GM19395 (cell line): ENCODE data around the gene CDCP1.
"Not testable (repeated sequence)": the region's sequence is repeated elsewhere in the genome, so short reads cannot be mapped to it uniquely, and the experiment has no call there.

Source experiments
- ATAC-seq: cut with Tn5 transposase; IDR thresholded peaks from one replicate; pipeline ENCODE4 v1.9.1; 2021; ENCODE audit warnings: mild to moderate bottlenecking, moderate library complexity; ENCODE audit not compliant: unreplicated experiment

CDCP1 gene

GRCh38 chr3:45088543-45089358, 57.4 kb downstream of the CDCP1 start:
- ATAC-seq, result no peak

GRCh38 chr3:45087155-45087554, 59.0 kb downstream of the CDCP1 start:
- ATAC-seq, result no peak

GRCh38 chr3:45084820-45085816, 61.1 kb downstream of the CDCP1 start:
- ATAC-seq, result no peak

- ATAC-seq, result no peak
Observed at GRCh38 chr3:45084361-45084760, 61.8 kb downstream of the CDCP1 start.

GRCh38 chr3:45083023-45083422, 63.2 kb downstream of the CDCP1 start:
- ATAC-seq, result no peak

GRCh38 chr3:45082142-45082538, 64.0 kb downstream of the CDCP1 start:
- ATAC-seq, result no peak

GRCh38 chr3:45081506-45082141, 64.6 kb downstream of the CDCP1 start:
- no peak for ATAC-seq

GRCh38 chr3:45080824-45081223, 65.4 kb downstream of the CDCP1 start:
- ATAC-seq, result no peak

GRCh38 chr3:45079715-45080114, 66.5 kb downstream of the CDCP1 start:
- ATAC-seq, result no peak

GRCh38 chr3:45078910-45079522, 67.2 kb downstream of the CDCP1 start:
- ATAC-seq, result no peak

GRCh38 chr3:45078256-45078655, 67.9 kb downstream of the CDCP1 start:
- not testable (repeated sequence) for ATAC-seq

GRCh38 chr3:45075821-45076625, 70.2 kb downstream of the CDCP1 start:
- no peak for ATAC-seq

GRCh38 chr3:45071075-45071474, 75.1 kb downstream of the CDCP1 start:
- ATAC-seq, result no peak

GRCh38 chr3:45067941-45068340, 78.2 kb downstream of the CDCP1 start:
- ATAC-seq, result no peak

GRCh38 chr3:45067486-45067885, 78.7 kb downstream of the CDCP1 start:
- no peak for ATAC-seq

GRCh38 chr3:45066109-45066801, 79.9 kb downstream of the CDCP1 start:
- no peak for ATAC-seq

- ATAC-seq, result no peak
Observed at GRCh38 chr3:45065373-45065720, 80.8 kb downstream of the CDCP1 start.

GRCh38 chr3:45064512-45065372, 81.4 kb downstream of the CDCP1 start:
- ATAC-seq, result no peak

- ATAC-seq, result no peak
Observed at GRCh38 chr3:45062697-45063070, 83.5 kb downstream of the CDCP1 start.
